Astrocyte (in vitro differentiated cells and primary cell): ENCODE results near the gene MRPL36. TPM values are rescaled to one million over a fixed set of nuclear protein-coding genes. Genes with fewer than 3 reads are reported as not detected.

Source experiments
- DNase-seq: peaks from one replicate; pipeline ENCODE4 v3.0.0-alpha.2; 2010; ENCODE audit warnings: low read depth
- FAIRE-seq: peaks from 2 replicates; lab custom pipeline; 2011; peaks lifted over from hg19 to GRCh38; lab: Jason Lieb, UNC
- H2AFZ ChIP-seq: 2 replicates; pipeline ENCODE4 v1.6.0; 2012; ENCODE audit warnings: low read depth, low read length, inconsistent platforms
- H3K27ac ChIP-seq: 2 replicates; pipeline ENCODE4 v1.5.1; 2011; ENCODE audit warnings: low read depth, low read length, inconsistent platforms
- H3K27me3 ChIP-seq: 2 replicates; pipeline ENCODE4 v1.6.0; 2011; ENCODE audit warnings: low read length, inconsistent platforms; ENCODE audit not compliant: insufficient read depth
- H3K36me3 ChIP-seq: 2 replicates; pipeline ENCODE4 v1.5.1; 2011; ENCODE audit warnings: low read length, inconsistent platforms; ENCODE audit not compliant: insufficient read depth
- H3K4me1 ChIP-seq: 2 replicates; pipeline ENCODE4 v1.5.1; 2011; ENCODE audit warnings: low read length, inconsistent platforms; ENCODE audit not compliant: insufficient read depth
- H3K4me2 ChIP-seq: 2 replicates; pipeline ENCODE4 v1.6.0; 2012; ENCODE audit warnings: low read length, inconsistent platforms
- H3K4me3 ChIP-seq: 2 replicates; pipeline ENCODE4 v1.5.1; 2011; ENCODE audit warnings: low read depth, mild to moderate bottlenecking, low read length, inconsistent platforms; ENCODE audit not compliant: insufficient read depth
- H3K79me2 ChIP-seq: 2 replicates; pipeline ENCODE4 v1.6.0; 2012; ENCODE audit warnings: mild to moderate bottlenecking, low read length, inconsistent platforms; ENCODE audit not compliant: insufficient read depth
- H3K9ac ChIP-seq: 2 replicates; pipeline ENCODE4 v1.6.0; 2012; ENCODE audit warnings: mild to moderate bottlenecking, low read length, inconsistent platforms
- H3K9me3 ChIP-seq: 2 replicates; pipeline ENCODE4 v1.5.1; 2012; ENCODE audit warnings: low read depth, mild to moderate bottlenecking, low read length, inconsistent platforms; ENCODE audit not compliant: insufficient read depth
- H4K20me1 ChIP-seq: 2 replicates; pipeline ENCODE4 v1.6.0; 2012; ENCODE audit warnings: low read length, inconsistent platforms; ENCODE audit not compliant: insufficient read depth
- H3K27ac Mint-ChIP-seq: one replicate; pipeline ENCODE4 v1.8.0; 2021; ENCODE audit warnings: mild to moderate bottlenecking, mixed read lengths; ENCODE audit not compliant: unreplicated experiment
- H3K27me3 Mint-ChIP-seq: one replicate; pipeline ENCODE4 v1.8.0; 2021; ENCODE audit warnings: low read depth, mixed read lengths; ENCODE audit not compliant: unreplicated experiment
- H3K36me3 Mint-ChIP-seq: one replicate; pipeline ENCODE4 v1.8.0; 2021; ENCODE audit warnings: low read depth, mixed read lengths; ENCODE audit not compliant: unreplicated experiment
- H3K4me1 Mint-ChIP-seq: one replicate; pipeline ENCODE4 v1.8.0; 2021; ENCODE audit warnings: low read depth, mixed read lengths; ENCODE audit not compliant: unreplicated experiment
- H3K4me3 Mint-ChIP-seq: one replicate; pipeline ENCODE4 v1.8.0; 2021; ENCODE audit warnings: mild to moderate bottlenecking, moderate library complexity, mixed read lengths; ENCODE audit not compliant: unreplicated experiment
- H3K9me3 Mint-ChIP-seq: one replicate; pipeline ENCODE4 v1.8.0; 2021; ENCODE audit warnings: mild to moderate bottlenecking, mixed read lengths; ENCODE audit not compliant: unreplicated experiment
- CTCF ChIP-seq: IDR thresholded peaks from 2 replicates; pipeline ENCODE4 v1.5.1; 2011; ENCODE audit warnings: low read depth, mild to moderate bottlenecking, inconsistent platforms, low read length, moderate library complexity; ENCODE audit not compliant: insufficient read depth
- EZH2 ChIP-seq: IDR thresholded peaks from 2 replicates; pipeline ENCODE4 v1.6.1; 2012; ENCODE audit warnings: mild to moderate bottlenecking, low read length, inconsistent platforms; ENCODE audit not compliant: insufficient read depth
- total RNA-seq: library from RNA; stranded (reverse); gene quantifications from 2 replicates; pipeline ENCODE4 v1.2.1, GENCODE V29; 2021

The MRPL36 gene
- total RNA-seq, 1 donor from 2014 or later: 72.2 TPM

GRCh38 chr5:1751026-1751863, 48.4 kb downstream of the MRPL36 start:
- no peak overlapping the region for H3K4me3 Mint-ChIP-seq
- Histone ChIP-seq H3K36me3 (no peaks in the 10 kb centered on the region), H3K9me3 (no peaks in the 10 kb centered on the region), H3K4me2 (no peak overlapping the region), H3K4me3 (no peak overlapping the region), H3K79me2 (no peaks in the 10 kb centered on the region), H3K27me3 (no peaks in the 10 kb centered on the region), H2AFZ (no peak overlapping the region), H4K20me1 (no peaks in the 10 kb centered on the region), H3K4me1 (no peaks in the 10 kb centered on the region), H3K27ac (no peak overlapping the region), H3K9ac (no peak overlapping the region)
- DNase-seq (no peak), FAIRE-seq (no peak)
- H3K4me1 Mint-ChIP-seq: no peaks in the 10 kb centered on the region
- H3K27me3 Mint-ChIP-seq: peaks cover 30% of the 10 kb centered on the region
- no peak overlapping the region for H3K27ac Mint-ChIP-seq
- H3K9me3 Mint-ChIP-seq: no peaks in the 10 kb centered on the region
- TF ChIP-seq EZH2: no peak
- no peak for TF ChIP-seq CTCF
- H3K36me3 Mint-ChIP-seq: no peaks in the 10 kb centered on the region

GRCh38 chr5:1750469-1750868, 49.2 kb downstream of the MRPL36 start:
- H3K36me3 ChIP-seq: no peaks in the 10 kb centered on the region
- Mint-ChIP-seq H3K36me3 (no peaks in the 10 kb centered on the region), H3K4me3 (no peak overlapping the region), H3K27ac (no peak overlapping the region), H3K4me1 (no peaks in the 10 kb centered on the region), H3K27me3 (peaks cover 29% of the 10 kb centered on the region), H3K9me3 (no peaks in the 10 kb centered on the region)
- TF ChIP-seq EZH2 (no peak), CTCF (no peak)
- no peaks in the 10 kb centered on the region for H3K9me3 ChIP-seq
- no peak overlapping the region for H3K4me3 ChIP-seq
- no peaks in the 10 kb centered on the region for H3K27me3 ChIP-seq
- H3K9ac ChIP-seq: no peak overlapping the region
- H3K4me2 ChIP-seq: no peak overlapping the region
- no peak for FAIRE-seq
- no peak for DNase-seq
- H3K79me2 ChIP-seq: no peaks in the 10 kb centered on the region
- no peaks in the 10 kb centered on the region for H4K20me1 ChIP-seq
- H2AFZ ChIP-seq: no peak overlapping the region
- H3K4me1 ChIP-seq: no peaks in the 10 kb centered on the region
- H3K27ac ChIP-seq: no peak overlapping the region
